Keratinocyte (primary cell): ENCODE data around the gene SMLR1. TPM values are rescaled to one million over a fixed set of nuclear protein-coding genes. Genes with fewer than 3 reads are reported as not detected.

Source experiments
- DNase-seq: peaks from one replicate; pipeline ENCODE4 v3.0.0-alpha.2; 2011; ENCODE audit warnings: low read depth, missing footprints, low spot score
- FAIRE-seq: peaks from 2 replicates; lab custom pipeline; 2011; peaks lifted over from hg19 to GRCh38; lab: Jason Lieb, UNC
- H2AFZ ChIP-seq: 2 replicates; pipeline ENCODE4 v1.6.0; 2012; ENCODE audit warnings: low read length, control low read depth, inconsistent platforms; ENCODE audit not compliant: control insufficient read depth
- H3K27ac ChIP-seq: 2 replicates; pipeline ENCODE4 v1.5.1; 2011; ENCODE audit warnings: low read length; ENCODE audit not compliant: control insufficient read depth, insufficient read depth
- H3K27me3 ChIP-seq: 3 replicates; pipeline ENCODE4 v1.6.0; 2011; ENCODE audit warnings: low read length; ENCODE audit not compliant: control insufficient read depth, insufficient read depth; ENCODE audit errors: extremely low read depth
- H3K36me3 ChIP-seq, 2 experiments: 2 replicates in 1 of 2; 3 replicates in 1 of 2; pipeline ENCODE4 v1.5.1; 2011; ENCODE audit warnings: low read length in 2 of 2, mild to moderate bottlenecking in 1 of 2; ENCODE audit not compliant: control insufficient read depth in 2 of 2, insufficient read depth in 2 of 2; ENCODE audit errors: extremely low read depth in 1 of 2
- H3K4me1 ChIP-seq: 3 replicates; pipeline ENCODE4 v1.5.1; 2011; ENCODE audit warnings: low read length; ENCODE audit not compliant: control insufficient read depth, insufficient read depth; ENCODE audit errors: extremely low read depth
- H3K4me2 ChIP-seq: 3 replicates; pipeline ENCODE4 v1.6.0; 2011; ENCODE audit warnings: low read depth, low read length; ENCODE audit not compliant: control insufficient read depth, insufficient read depth; ENCODE audit errors: extremely low read depth
- H3K4me3 ChIP-seq, 3 experiments: fragments of 200-600 bp in 1 of 3; sonication (generic) in 1 of 3; 2 replicates in 2 of 3; 3 replicates in 1 of 3; pipeline ENCODE4 v1.5.1; 2011 to 2016; ENCODE audit warnings: low read length in 3 of 3, mild to moderate bottlenecking in 3 of 3, control low read depth in 2 of 3, inconsistent platforms in 1 of 3, low read depth in 1 of 3, mixed read lengths in 1 of 3, mixed run types in 1 of 3, moderate library complexity in 1 of 3; ENCODE audit not compliant: control insufficient read depth in 2 of 3, insufficient read depth in 2 of 3; ENCODE audit errors: extremely low read depth in 1 of 3
- H3K79me2 ChIP-seq: 2 replicates; pipeline ENCODE4 v1.6.0; 2012; ENCODE audit warnings: low read length; ENCODE audit not compliant: control insufficient read depth, insufficient read depth
- H3K9ac ChIP-seq: 3 replicates; pipeline ENCODE4 v1.6.0; 2011; ENCODE audit warnings: low read length; ENCODE audit not compliant: control insufficient read depth, insufficient read depth; ENCODE audit errors: extremely low read depth
- H3K9me1 ChIP-seq: 3 replicates; pipeline ENCODE4 v1.6.0; 2011; ENCODE audit warnings: low read length; ENCODE audit not compliant: control insufficient read depth, insufficient read depth; ENCODE audit errors: extremely low read depth
- H3K9me3 ChIP-seq: 2 replicates; pipeline ENCODE4 v1.5.1; 2012; ENCODE audit warnings: low read depth, low read length; ENCODE audit not compliant: control insufficient read depth
- H4K20me1 ChIP-seq: 3 replicates; pipeline ENCODE4 v1.6.0; 2011; ENCODE audit warnings: low read length; ENCODE audit not compliant: control insufficient read depth, insufficient read depth; ENCODE audit errors: extremely low read depth
- EZH2 ChIP-seq: IDR thresholded peaks from one replicate; pipeline ENCODE4 v1.6.1; 2012; ENCODE audit warnings: inconsistent platforms, mild to moderate bottlenecking, low read length, moderate library complexity
- dilution Hi-C: fragments of 300-500 bp; cut with MboI; formaldehyde crosslinking; loops from one replicate; pipeline ENCODE4 v1.7.0; 2020; ENCODE audit warnings: low sequenced_read_pairs; ENCODE audit not compliant: extremely low pct_ligation_motif_present
- polyA plus RNA-seq, 5 experiments: library from polyadenylated mRNA; depleted of rRNA in 3 of 5; stranded (reverse) in 3 of 5; stranded (forward) in 1 of 5; unstranded in 1 of 5; fragments of >200 nt; gene quantifications; 1 replicate in 1 of 5; 2 replicates in 3 of 5; 3 replicates in 1 of 5; pipeline versions ENCODE4 v1.2.1 to v1.2.3, GENCODE V29; 2011 to 2012; ENCODE audit warnings: missing spikeins in 2 of 5, low read depth in 1 of 5, low replicate concordance in 1 of 5
- TF ChIP-seq, protein P1 (sequence below), 3 experiments: IDR thresholded peaks in 1 of 3; conservative IDR thresholded peaks in 1 of 3; optimal IDR thresholded peaks in 1 of 3; 2 replicates in 2 of 3; 3 replicates in 1 of 3; pipeline versions ENCODE3 to v1.5.1; 2011; ENCODE audit warnings: low read length in 3 of 3, mild to moderate bottlenecking in 3 of 3, moderate library complexity in 2 of 3, control low read depth in 1 of 3, inconsistent platforms in 1 of 3; ENCODE audit not compliant: insufficient read depth in 2 of 3; ENCODE audit errors: extremely low read depth in 1 of 3

The SMLR1 gene
- polyA plus RNA-seq, 1 donor (not counting 4 experiments of a cell fraction or from before 2014, with no cell fraction given): not detected

DNA sequence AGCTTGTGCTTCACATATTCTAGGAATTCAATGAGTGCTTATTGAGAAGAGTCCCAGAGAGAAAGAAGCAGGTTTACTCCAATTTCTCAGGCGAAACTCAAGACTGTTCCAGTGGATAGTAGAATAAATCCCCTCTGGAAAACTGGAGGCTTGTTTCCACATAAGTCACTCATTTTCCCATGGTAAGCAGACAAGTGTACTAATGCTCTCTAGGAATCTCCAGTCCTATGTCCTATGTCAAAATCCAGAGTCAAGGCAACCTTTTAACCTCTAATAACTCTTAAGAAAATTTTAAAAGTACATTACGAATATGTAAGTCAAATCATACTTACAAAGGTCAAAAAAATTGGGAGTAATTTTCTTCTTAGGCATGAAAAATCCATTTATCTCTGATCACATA is 35.2 kb downstream of the SMLR1 start:
- dilution Hi-C loops: no loop called here
- Histone ChIP-seq H3K36me3 (peaks cover 0 to 4% of the 10 kb centered on the region in 2 experiments), H3K9me1 (no peaks in the 10 kb centered on the region), H3K9me3 (no peaks in the 10 kb centered on the region), H3K27me3 (no peaks in the 10 kb centered on the region), H3K79me2 (no peaks in the 10 kb centered on the region), H2AFZ (no peak overlapping the region), H3K4me1 (peaks cover 6% of the 10 kb centered on the region), H3K9ac (no peak overlapping the region), H3K4me2 (no peak overlapping the region), H3K4me3 (no peak overlapping the region), H4K20me1 (no peaks in the 10 kb centered on the region), H3K27ac (no peak overlapping the region)
- DNase-seq (no peak), FAIRE-seq (no peak)
- TF ChIP-seq, protein P1, sequence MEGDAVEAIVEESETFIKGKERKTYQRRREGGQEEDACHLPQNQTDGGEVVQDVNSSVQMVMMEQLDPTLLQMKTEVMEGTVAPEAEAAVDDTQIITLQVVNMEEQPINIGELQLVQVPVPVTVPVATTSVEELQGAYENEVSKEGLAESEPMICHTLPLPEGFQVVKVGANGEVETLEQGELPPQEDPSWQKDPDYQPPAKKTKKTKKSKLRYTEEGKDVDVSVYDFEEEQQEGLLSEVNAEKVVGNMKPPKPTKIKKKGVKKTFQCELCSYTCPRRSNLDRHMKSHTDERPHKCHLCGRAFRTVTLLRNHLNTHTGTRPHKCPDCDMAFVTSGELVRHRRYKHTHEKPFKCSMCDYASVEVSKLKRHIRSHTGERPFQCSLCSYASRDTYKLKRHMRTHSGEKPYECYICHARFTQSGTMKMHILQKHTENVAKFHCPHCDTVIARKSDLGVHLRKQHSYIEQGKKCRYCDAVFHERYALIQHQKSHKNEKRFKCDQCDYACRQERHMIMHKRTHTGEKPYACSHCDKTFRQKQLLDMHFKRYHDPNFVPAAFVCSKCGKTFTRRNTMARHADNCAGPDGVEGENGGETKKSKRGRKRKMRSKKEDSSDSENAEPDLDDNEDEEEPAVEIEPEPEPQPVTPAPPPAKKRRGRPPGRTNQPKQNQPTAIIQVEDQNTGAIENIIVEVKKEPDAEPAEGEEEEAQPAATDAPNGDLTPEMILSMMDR (optimal IDR thresholded peaks at IDR 0.05 in 1 of 3, IDR thresholded peaks at IDR 0.05 in 1 of 3, conservative IDR thresholded peaks at IDR 0.05 in 1 of 3; ENCODE audit: extremely low read depth in 1 of 3, insufficient read depth in 2 of 3, low read length in 3 of 3): no peak
- no peak for TF ChIP-seq EZH2

DNA sequence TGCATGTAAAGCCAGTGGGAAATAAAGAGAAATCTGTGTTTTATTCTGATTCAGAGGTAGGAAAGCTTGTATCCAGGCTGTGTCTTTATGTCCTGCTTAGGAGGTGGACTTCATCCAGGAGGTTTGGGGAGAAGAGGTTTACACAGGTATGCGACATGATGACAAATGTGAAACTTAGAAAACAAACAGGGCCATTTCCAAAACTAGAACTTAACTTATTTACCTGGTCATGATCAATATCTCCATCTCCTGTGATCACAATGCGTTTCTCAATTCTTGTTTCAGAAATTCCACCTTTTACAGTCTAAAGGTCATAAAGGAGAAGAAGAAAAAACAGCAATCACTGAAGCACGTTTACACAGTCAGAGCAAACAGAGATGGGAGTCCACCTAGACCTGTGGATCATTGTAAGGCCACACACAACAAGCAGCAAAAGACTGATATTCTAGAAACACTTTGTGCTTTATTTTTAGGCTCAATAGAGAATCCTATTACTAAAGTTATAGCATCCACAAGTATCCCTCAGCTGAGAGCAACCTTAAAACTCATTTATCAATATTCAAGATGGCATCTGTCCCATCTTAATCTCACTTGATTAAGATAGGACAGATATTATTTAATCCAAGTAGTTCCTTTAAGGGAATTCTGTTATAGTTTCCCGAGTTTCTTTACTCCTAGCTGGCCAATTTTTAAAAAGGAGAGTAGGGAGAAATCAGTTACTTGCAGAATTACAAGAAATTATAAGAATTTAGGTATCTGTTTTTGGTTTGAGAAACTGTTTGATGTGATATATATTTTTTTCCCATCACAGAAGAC is 36.4 kb downstream of the SMLR1 start:
- Histone ChIP-seq H3K36me3 (peaks cover 0 to 4% of the 10 kb centered on the region in 2 experiments), H3K4me2 (no peak overlapping the region), H3K27ac (no peak overlapping the region), H2AFZ (no peak overlapping the region), H3K9me3 (no peaks in the 10 kb centered on the region), H3K79me2 (no peaks in the 10 kb centered on the region), H3K4me3 (no peak overlapping the region), H3K4me1 (no peaks in the 10 kb centered on the region), H3K9me1 (no peaks in the 10 kb centered on the region), H4K20me1 (no peaks in the 10 kb centered on the region), H3K9ac (no peak overlapping the region), H3K27me3 (no peaks in the 10 kb centered on the region)
- DNase-seq: no peak
- TF ChIP-seq EZH2: no peak
- TF ChIP-seq, protein P1 (optimal IDR thresholded peaks at IDR 0.05 in 1 of 3, IDR thresholded peaks at IDR 0.05 in 1 of 3, conservative IDR thresholded peaks at IDR 0.05 in 1 of 3; ENCODE audit: extremely low read depth in 1 of 3, insufficient read depth in 2 of 3, low read length in 3 of 3): no peak
- FAIRE-seq: no peak
- dilution Hi-C loops: no loop called here
